HG02884 (cell line): ENCODE measurements around the gene CLSTN2.

Source experiments
- ATAC-seq: cut with Tn5 transposase; IDR thresholded peaks from one replicate; pipeline ENCODE4 v1.9.1; 2021; ENCODE audit warnings: mild to moderate bottlenecking, moderate library complexity; ENCODE audit not compliant: unreplicated experiment

The CLSTN2 gene

GRCh38 chr3:140332131-140332530 is 397.1 kb downstream of the CLSTN2 start:
- ATAC-seq = no peak

- ATAC-seq = no peak
Observed at GRCh38 chr3:140334132-140334929, 399.3 kb downstream of the CLSTN2 start.

GRCh38 chr3:140336465-140336864 is 401.5 kb downstream of the CLSTN2 start:
- no peak for ATAC-seq

GRCh38 chr3:140338916-140339315 is 403.9 kb downstream of the CLSTN2 start:
- ATAC-seq = no peak

- ATAC-seq = no peak
Observed at GRCh38 chr3:140341203-140341602, 406.2 kb downstream of the CLSTN2 start.

GRCh38 chr3:140341817-140342403 is 406.9 kb downstream of the CLSTN2 start:
- no peak for ATAC-seq

GRCh38 chr3:140342668-140343067 is 407.7 kb downstream of the CLSTN2 start:
- ATAC-seq = no peak

GRCh38 chr3:140343211-140344081 is 408.5 kb downstream of the CLSTN2 start:
- ATAC-seq = no peak

GRCh38 chr3:140344082-140344454 is 409.1 kb downstream of the CLSTN2 start:
- ATAC-seq = no peak

GRCh38 chr3:140344601-140345205 is 409.7 kb downstream of the CLSTN2 start:
- ATAC-seq = no peak

- no peak for ATAC-seq
Observed at GRCh38 chr3:140347151-140347550, 412.2 kb downstream of the CLSTN2 start.

- no peak for ATAC-seq
Observed at GRCh38 chr3:140349938-140350337, 415.0 kb downstream of the CLSTN2 start.

GRCh38 chr3:140351466-140351865 is 416.5 kb downstream of the CLSTN2 start:
- no peak for ATAC-seq

GRCh38 chr3:140355481-140355880 is 420.5 kb downstream of the CLSTN2 start:
- no peak for ATAC-seq

GRCh38 chr3:140358686-140359085 is 423.7 kb downstream of the CLSTN2 start:
- no peak for ATAC-seq

GRCh38 chr3:140359233-140359995 is 424.4 kb downstream of the CLSTN2 start:
- no peak for ATAC-seq

GRCh38 chr3:140360332-140360731 is 425.3 kb downstream of the CLSTN2 start:
- ATAC-seq = no peak

- ATAC-seq = no peak
Observed at GRCh38 chr3:140363801-140364200, 428.8 kb downstream of the CLSTN2 start.

GRCh38 chr3:140365872-140366697 is 431.1 kb downstream of the CLSTN2 start:
- ATAC-seq = no peak
